KBM-7 (cell line): ENCODE data around the gene ARHGAP23.
"Not testable (repeated sequence)": the region's sequence is repeated elsewhere in the genome, so short reads cannot be mapped to it uniquely, and the experiment has no call there.

Experiments used
- DNase-seq: peaks from one replicate; pipeline ENCODE4 v3.0.0-alpha.2; 2015
- in situ Hi-C: fragments of 300-500 bp; cut with MboI; formaldehyde crosslinking; loops from 2 replicates; pipeline ENCODE4 v1.14.3; 2020; ENCODE audit warnings: low sequenced_read_pairs, low pct_unique_long_range_greater_than_20kb, mixed read lengths

ARHGAP23 gene

DNA sequence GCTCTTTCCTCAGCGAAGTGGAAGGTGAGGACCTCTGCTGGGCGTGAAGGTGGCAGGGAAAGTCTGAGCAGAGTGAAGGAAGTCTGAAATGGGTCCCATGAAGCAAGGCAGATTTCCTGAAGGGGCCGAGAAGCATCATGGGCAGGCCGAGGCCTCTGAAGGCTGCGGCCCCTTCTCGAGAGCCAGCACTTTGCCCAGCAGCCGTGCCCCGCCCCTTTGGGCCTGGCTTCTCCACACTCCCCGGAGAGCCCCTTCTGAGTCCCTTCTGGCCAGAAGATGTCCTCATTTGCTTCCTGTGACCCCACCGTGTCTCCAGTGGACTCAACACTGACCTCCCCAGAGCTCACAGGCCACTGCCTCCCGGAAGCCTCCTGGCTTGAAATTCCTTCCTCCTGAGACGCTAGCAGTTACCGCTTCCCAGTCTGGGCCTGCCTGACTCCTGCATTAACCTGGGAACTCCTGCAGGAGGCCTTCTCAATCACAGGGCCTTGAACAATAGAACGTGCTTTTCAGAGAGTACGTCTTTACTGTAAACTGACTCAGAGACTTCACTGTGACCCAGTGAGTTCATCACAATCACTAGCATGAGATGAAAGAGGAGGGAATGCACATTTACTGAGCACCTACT, 75.1 kb downstream of the ARHGAP23 start:
- DNase-seq, in situ Hi-C loops: not testable (repeated sequence)

DNA sequence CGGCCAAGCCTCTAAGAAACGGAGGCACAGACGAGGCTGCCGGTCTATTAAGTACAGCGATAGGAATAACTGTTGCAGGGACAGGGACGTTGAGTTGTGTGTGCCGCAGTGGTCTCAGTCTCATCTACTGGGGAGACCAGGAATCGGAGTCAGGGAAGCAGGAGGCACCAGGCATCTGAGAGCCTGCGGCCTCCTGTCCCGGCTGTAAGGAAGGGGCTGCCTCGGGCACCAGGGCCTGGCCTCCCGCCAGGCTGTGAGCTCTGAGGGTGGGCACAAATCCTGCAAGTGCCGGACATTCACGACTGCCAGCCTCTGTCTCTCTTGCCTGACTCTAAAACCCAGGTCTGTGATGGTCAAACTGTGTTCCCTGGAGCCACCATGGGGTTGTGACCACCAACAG, 76.0 kb downstream of the ARHGAP23 start:
- in situ Hi-C loops, result no loop called here
- no peak for DNase-seq

DNA sequence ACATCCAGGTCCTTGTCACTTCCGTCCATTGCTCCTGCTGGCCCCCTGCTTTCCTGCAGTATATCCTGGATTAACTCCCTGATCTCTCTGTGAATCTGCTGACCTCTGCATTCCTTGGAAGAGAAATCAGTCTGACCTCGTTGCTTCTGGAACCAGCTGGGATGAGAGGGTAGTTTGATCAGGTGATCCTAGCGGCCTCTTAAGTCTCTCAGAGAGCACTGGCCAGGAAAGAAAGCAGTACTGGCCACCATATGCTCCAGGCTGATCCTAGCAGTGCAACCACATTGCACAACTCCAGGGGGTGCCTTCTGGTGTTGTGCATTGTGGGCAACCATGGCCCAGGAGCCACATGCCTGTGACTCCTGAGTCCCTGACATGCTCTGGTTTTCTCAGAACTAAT, 79.2 kb downstream of the ARHGAP23 start:
- DNase-seq, result no peak
- in situ Hi-C loops, result no loop called here

DNA sequence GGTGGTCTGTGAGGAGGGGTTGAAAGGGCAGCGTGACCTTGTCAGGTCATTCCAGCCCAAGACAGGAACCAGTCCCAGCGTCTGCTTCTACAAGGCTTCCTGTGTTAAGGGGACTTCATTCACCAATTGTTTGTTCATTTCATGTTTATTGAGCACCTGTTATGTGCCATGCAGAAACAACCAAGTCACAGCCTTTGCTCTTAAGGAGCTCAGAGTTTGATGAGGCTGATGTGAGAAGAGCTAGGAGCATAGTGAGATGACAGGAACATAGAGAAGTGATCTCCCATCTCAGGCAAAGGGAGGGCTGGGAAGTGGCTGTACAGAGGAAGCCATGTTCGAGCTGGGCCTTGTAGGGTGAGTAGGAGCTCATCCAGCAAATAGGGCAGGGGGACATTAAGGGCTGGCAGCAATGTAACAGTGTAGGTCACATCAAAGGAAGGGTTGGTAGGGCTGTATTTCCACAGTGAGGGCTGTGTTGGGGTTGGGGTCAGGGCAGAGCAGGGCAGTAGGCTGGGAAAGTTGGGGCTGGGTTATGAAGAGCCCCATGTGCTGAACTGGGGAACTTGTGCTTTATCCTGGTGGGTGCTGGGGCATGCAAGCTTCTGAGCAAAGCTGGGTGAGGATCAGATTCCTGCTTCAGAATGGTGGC, 79.8 kb downstream of the ARHGAP23 start:
- in situ Hi-C loops, result no loop called here
- no peak for DNase-seq

DNA sequence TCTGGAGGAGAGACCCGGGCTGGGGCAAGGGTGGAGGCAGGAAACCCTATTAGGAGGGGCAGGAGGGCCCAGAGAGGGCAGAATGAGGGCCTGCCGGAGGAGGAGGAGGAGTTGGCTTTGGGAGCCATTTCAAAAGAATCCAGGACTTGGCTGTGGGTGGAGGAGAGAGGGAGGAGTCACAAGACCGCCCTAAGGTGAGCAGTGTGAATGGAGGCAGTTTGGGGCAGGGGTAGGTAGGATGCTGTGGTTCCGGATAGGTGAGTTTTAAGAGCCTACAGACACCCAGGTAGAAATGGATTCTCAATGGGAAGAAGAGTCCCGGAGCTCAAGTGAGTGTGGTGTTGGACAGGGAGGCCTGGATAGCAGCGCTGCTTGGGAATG, 80.3 kb downstream of the ARHGAP23 start:
- in situ Hi-C loops, result no loop called here
- no peak for DNase-seq

DNA sequence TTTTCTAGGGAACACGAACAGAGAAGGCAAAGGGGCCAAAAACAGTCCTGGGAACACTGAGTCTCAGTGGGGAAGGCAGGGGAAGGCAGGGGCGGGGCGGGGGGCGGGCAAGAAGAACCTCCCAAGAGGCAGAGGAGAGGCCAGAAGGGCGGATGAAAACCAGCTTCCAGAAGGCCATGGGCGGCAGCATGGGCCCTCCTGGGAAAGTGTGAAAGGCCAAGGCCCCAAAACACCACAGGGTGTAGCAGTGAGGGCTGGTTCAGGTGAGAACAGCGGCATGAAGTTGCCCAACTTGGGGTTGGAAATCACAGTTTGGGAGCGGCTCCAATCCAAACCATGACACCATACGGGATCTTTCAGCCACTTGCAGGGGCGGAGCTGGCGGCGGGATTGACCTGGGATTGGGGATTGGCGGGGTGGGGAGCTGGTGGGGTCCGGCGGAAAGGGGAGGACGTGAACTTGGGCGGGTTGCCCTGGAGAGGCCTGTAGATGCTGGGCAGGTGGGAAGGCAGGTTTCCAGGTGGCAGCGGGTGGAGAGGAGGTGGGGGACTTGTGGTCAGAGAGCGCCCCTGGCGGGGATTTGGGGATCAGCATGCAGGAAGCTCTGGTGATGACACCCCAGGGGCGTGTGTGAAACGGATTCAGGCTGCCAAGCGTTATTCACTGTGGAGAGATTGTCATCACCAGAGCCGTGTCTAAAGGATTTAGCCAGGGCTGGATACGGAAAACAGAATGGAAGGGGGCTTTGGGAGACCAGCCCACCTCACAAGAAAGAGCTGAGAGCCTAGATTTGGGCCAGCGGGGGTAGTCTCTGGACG, 80.9 kb downstream of the ARHGAP23 start:
- in situ Hi-C loops, result no loop called here

DNA sequence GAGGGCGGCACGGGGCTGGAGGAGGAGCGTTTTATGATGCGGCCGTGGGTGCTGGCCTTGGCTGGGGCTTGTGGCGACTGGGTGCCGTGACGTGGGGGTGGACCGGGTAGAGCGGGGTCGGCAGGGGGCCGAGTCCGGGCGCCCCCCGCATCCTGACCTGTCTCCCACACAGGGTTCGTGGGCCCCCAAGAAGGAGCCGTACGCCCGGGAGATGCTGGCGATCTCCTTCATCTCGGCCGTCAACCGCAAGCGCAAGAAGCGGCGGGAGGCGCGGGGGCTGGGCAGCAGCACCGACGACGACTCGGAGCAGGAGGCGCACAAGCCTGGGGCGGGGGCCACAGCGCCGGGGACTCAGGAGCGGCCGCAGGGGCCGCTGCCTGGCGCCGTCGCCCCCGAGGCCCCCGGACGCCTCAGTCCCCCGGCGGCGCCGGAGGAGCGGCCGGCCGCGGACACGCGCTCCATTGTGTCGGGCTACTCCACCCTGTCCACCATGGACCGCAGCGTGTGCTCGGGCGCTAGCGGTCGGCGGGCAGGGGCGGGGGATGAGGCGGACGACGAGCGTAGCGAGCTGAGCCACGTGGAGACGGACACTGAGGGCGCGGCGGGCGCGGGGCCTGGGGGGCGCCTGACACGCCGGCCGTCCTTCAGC, 81.6 kb downstream of the ARHGAP23 start:
- in situ Hi-C loops, result no loop called here
- no peak for DNase-seq

More for the DNA sequence above, 80.9 kb downstream of the ARHGAP23 start:
- peak; percentile 27 for DNase-seq

DNA sequence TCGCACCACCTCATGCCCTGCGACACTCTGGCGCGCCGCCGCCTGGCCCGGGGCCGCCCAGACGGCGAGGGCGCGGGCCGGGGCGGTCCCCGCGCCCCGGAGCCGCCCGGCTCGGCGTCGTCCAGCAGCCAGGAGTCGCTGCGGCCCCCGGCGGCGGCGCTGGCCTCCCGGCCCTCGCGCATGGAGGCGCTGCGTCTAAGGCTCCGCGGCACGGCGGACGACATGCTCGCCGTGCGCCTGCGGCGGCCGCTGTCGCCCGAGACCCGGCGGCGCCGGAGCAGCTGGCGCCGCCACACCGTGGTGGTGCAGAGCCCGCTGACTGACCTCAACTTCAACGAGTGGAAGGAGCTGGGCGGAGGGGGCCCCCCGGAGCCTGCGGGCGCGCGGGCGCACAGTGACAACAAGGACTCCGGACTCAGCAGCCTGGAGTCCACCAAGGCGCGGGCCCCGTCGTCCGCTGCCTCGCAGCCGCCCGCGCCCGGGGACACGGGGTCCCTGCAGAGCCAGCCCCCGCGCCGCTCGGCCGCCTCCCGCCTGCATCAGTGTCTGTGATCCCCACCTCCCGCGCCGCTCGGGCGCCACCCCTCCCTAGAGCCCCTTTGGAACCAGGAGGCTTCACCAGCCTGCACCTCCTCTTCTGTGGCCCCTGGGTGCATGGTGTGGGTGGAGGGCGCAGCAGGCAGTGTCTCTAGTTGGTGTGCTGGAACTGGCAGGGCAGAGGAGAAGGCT, 82.3 kb downstream of the ARHGAP23 start:
- DNase-seq, result no peak
- in situ Hi-C loops, result no loop called here

DNA sequence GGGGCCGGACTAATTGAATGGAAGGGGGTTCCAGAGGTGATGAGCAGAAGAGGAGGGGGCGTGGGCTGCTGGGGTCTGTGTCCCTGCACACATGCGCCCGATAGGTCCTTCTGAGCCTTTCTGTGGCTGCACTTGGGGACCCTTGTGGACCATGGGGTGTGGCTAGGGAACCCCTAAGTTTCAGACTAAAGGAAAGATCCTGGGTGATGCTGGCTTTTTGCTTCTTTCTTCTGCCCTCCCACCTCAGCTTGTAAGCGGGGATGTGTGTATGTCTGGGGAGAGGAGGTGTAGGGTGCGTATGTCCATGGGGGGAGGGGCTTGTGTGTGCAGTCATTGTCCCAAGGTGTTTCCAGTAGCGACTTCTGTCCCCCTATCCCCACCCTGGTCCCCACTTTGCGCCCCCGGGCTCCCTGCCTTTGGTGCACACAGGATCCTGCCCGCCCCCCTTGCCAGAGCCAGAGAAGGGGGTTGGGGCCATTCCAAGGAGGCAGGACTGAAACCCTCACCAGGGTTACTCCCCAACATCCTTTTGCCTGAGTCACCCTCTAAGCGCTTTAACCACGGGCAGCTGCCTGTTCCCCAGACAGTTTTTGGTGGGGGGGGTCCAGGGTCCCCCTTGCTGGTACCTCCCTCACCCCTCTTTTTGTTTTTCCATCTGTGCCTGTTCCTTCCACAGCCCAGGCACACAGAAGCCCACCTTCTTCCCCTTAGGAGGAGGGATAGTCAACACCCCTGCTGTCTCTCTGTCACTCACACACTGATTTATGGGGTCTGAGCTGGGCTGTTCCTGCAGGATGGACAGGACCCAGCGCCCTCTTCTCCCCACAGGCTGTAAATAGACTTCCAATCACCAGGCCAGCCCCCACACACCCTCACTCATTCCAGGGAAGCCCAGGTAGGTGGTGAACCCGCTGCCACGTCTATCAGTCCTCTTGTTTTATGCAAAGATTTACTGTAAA, 83.2 kb downstream of the ARHGAP23 start:
- in situ Hi-C loops, result no loop called here
- DNase-seq, result no peak

DNA sequence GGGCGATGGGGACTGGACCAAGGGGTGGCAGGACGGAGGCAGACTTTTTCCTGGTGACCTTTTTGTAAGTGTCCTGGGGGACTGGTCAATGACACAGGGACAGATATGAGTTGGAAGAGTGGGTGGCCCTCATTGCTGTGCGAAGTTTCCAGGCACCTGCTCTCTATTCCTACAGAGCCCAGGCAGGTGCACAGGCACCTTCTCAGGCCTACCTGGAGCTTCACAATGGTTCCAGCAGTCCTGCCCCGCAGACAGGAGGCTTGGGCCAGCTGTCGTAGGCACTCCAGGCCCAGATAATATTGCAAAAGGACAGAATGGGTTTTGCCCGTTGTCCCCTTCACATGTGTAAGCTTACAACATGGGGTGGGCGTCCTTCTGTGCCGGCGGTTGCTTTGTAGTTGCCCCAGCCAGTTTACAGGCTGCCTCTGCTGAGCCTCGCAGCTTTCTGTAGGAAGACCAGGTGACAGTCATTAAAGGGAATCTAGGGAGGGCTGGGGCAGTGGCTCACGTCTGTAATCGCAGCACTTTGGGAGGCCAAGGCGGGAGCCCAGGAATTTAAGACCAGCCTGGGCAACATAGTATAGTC, 84.3 kb downstream of the ARHGAP23 start:
- in situ Hi-C loops, result no loop called here

DNA sequence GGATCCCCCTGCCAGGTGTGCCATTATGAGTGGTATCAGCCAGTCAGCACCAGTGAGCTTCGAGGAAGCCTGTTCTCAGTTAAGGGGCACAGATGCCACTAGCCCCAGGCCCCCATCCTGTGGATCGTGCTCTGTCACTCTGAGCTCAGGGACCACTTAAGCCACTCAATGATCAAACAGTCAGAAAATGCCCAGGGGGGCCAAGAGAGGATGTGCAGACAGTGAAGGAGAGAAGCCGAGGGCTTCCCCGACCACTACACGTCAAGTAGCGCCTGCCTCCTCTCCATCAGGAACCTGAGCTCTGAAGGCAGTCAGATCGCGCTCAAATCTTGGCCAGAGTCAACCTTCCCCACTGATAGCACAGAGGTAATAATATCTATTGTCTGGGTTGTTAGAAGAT, 98.3 kb downstream of the ARHGAP23 start:
- in situ Hi-C loops, DNase-seq: not testable (repeated sequence)

More for the DNA sequence above, 84.3 kb downstream of the ARHGAP23 start:
- no peak for DNase-seq

DNA sequence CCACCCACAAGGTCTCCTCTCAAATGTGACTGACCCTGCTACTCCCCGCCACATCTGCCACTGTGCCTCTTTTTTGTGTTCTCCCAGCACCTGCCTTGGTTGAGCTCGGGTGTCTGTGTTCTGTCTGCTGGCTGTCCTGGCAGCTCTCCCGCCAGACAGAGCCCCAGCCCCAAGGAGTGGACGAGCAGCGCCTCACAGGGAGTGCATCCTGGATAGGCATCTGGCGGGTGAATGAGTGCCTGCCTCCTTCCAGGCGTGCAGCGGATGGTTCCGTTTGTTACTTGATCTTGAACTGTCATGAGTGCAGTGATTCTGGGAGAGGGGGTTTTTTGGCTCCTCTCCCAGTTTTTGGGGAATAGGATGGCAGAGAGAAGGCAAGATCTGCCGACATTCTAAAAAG, 99.9 kb downstream of the ARHGAP23 start:
- in situ Hi-C loops, DNase-seq: not testable (repeated sequence)

DNA sequence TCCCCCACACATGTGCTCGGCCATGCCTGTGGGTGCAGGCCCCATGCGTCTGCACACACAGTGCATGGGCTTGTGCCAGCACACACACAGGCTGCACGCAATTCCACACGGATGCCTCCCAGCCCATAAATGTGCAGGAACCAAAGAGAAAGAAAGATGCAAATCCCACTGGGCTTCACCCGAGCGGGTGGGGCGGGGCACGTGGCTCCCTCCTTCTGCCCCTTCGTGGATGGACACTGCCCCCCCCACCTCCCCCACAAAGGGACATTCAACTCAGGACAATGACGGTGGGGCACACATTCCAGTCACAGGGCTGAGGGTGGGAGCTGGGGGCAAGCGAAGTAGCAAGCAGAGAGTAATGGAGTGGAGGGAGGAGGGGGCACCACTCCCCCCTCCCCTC, 102.6 kb downstream of the ARHGAP23 start:
- DNase-seq, in situ Hi-C loops: not testable (repeated sequence)

DNA sequence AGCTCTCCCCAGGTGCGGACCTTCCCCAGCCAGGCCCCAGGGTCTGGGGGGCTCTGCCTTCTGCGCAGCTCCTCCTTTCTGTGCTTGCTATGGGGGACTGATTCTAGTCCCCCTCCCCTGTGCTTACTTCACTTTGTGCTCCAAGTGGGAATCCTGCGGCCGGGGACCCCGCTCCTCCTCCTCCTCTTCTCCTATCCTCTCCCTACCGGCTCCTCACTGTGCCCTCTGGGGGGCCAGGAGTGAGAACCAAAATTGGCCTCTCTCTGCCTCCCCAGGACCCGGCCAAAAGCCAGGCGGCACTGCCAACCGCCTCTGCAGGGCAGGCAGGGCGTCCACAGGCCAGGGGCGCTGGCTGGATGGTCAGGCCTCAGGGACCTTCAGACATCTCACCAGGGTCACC, 103.5 kb downstream of the ARHGAP23 start:
- in situ Hi-C loops, DNase-seq: not testable (repeated sequence)

DNA sequence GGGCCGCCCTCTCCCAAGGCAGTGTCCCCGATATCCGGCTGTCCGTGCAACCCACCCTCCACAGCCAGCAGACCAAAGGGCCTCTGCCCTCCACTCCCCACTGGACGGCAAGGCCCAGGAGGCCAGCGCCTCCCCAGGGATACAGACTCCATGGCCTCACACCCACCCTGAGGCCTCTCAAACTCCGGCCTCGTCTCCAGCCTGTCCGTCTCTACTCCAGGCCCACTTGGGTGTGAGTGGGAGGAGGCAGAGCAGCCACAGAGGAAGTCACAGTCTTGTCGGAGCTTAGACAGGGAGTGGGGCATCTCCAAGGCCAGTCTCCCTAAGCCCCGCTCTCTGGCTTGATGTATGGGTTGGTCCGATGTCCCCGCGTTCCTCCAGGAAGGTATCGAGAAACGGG, 104.2 kb downstream of the ARHGAP23 start:
- DNase-seq, result no peak
- in situ Hi-C loops, result no loop called here

DNA sequence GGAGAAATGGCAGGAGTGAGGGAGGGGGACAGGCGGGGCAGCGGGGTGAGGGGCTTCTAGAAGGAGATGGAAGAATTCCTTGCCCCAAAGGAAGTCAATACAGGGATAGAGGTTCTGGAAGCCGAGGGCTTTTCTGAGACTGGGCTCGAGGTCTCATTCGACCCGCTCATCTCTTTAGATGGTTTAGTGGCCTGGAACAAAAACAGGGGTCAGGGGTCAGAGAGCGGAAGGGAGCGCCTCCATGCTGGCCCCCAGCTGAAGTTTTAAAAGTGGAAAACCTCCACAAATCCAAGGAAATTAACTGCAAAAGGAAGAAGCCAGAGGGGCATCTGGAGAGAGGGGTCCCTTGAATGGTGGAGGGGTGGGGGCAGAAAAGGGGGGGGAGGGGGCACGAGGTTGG, 105.0 kb downstream of the ARHGAP23 start:
- no peak for DNase-seq
- in situ Hi-C loops, result no loop called here

DNA sequence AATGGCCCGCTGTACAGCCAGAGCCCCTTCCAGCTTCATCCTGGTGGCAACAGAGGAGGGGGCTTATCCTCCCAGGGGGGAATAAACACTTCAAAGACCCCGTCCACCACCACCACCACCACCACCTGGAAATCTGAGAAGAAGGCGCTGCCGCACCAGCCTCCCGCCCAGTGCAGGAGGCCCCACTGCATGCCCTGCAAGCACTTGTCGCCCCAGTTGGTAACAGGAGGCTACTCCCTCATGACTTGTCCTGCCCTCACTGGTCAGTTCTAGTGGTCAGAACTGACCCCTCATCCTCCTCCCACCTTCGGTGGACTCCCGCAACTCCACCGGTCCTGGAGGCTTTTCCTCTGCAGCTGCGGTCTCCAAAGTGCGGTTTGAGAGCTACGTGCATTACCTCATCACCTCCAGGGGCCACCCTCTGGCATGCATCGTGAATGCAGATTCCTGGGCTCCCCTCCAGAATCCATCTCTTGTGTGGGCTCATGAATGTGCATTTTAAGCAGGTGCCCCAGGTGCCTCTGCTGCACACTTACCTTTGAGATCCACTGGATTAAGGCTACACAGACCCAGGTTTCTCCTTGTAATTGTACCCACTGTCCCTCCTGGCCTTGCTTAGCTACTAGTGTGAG, 105.7 kb downstream of the ARHGAP23 start:
- no peak for DNase-seq
- in situ Hi-C loops, result no loop called here
